Tracheal epithelial cell (primary cell): ENCODE results near the gene WDR7. TPM values are rescaled to one million over a fixed set of nuclear protein-coding genes. Genes with fewer than 3 reads are reported as not detected.

Source experiments
- total RNA-seq: library from RNA; depleted of rRNA; stranded (reverse); fragments of >200 nt; gene quantifications from 2 replicates; pipeline ENCODE4 v1.2.1, GENCODE V29; 2014

The WDR7 gene
- total RNA-seq: 10.8 and 11.9 TPM in 2 replicates

GRCh38 chr18:56650944-56651770 lies at the start of gene WDR7:
WDR7 (plus strand) TSS chr18:56651359; CDS start chr18:56672516, 21,157 bp downstream.

GRCh38 chr18:56638232-56639103 lies 12.7 kb upstream of the WDR7 start, which contains the start of gene TXNL1:
TXNL1 (minus strand) TSS chr18:56638592; CDS start chr18:56638440, 152 bp downstream.

Other genes starting within 250 kb of the WDR7 start
- 44.3 and 49.7 TPM in 2 replicates for gene TXNL1, start 12.8 kb upstream of the WDR7 start, total RNA-seq